Measurements from ENCODE around the gene KIF19.

DNA sequence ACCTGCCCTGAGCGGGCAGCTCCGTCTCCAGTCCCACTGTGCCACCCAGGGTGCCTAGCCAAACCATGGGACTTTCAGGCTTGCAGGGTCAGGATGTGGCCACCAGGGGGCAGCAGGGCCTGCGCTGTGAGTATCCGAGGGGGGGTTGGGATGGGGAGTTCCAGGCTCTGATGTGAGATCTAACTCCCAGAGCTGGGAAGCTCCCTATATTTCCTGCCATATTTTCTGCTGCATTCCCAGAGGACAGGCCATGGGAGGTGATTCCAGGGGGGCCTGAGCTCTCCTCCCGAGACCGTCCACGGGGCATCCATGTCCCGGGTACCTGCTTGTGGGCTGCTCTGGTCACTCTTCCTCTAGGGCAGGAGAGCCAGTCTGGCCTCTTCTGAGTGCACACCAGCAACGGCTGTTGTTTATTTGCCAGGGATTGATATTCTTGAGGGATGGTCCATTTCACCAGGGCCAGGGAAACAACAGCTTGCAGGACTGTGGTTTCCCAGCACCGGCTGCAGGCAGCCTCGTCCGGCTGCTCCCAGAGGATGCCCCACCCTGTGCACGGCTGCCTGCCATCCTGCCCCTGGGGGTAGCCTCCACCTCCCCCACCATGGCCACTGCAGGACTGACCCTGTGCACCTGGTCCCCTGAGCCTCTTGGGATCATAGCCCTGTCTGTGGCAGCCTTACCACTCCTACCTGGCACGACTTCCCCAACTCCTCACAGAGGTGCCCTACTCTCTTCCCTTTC is 42.5 kb downstream of the KIF19 start:
- TF ChIP-seq, protein P1, sequence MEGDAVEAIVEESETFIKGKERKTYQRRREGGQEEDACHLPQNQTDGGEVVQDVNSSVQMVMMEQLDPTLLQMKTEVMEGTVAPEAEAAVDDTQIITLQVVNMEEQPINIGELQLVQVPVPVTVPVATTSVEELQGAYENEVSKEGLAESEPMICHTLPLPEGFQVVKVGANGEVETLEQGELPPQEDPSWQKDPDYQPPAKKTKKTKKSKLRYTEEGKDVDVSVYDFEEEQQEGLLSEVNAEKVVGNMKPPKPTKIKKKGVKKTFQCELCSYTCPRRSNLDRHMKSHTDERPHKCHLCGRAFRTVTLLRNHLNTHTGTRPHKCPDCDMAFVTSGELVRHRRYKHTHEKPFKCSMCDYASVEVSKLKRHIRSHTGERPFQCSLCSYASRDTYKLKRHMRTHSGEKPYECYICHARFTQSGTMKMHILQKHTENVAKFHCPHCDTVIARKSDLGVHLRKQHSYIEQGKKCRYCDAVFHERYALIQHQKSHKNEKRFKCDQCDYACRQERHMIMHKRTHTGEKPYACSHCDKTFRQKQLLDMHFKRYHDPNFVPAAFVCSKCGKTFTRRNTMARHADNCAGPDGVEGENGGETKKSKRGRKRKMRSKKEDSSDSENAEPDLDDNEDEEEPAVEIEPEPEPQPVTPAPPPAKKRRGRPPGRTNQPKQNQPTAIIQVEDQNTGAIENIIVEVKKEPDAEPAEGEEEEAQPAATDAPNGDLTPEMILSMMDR (conservative IDR thresholded peaks at IDR 0.05; ENCODE audit: low read depth, low read length) = peak; percentile 69
- no peak for TF ChIP-seq MXI1 (IDR thresholded peaks at IDR 0.05; ENCODE audit: borderline replicate concordance, low read depth, low read length)
- no peak for TF ChIP-seq RCOR1 (IDR thresholded peaks at IDR 0.05; ENCODE audit: insufficient replicate concordance, low read length)
